Measurements from ENCODE around the gene FCHSD2. TPM values are rescaled to one million over a fixed set of nuclear protein-coding genes. Genes with fewer than 3 reads are reported as not detected.

FCHSD2 gene
- polyA plus RNA-seq, 1 donor (not counting 4 experiments of a cell fraction or from before 2014, with no cell fraction given) = 14.2 TPM

DNA sequence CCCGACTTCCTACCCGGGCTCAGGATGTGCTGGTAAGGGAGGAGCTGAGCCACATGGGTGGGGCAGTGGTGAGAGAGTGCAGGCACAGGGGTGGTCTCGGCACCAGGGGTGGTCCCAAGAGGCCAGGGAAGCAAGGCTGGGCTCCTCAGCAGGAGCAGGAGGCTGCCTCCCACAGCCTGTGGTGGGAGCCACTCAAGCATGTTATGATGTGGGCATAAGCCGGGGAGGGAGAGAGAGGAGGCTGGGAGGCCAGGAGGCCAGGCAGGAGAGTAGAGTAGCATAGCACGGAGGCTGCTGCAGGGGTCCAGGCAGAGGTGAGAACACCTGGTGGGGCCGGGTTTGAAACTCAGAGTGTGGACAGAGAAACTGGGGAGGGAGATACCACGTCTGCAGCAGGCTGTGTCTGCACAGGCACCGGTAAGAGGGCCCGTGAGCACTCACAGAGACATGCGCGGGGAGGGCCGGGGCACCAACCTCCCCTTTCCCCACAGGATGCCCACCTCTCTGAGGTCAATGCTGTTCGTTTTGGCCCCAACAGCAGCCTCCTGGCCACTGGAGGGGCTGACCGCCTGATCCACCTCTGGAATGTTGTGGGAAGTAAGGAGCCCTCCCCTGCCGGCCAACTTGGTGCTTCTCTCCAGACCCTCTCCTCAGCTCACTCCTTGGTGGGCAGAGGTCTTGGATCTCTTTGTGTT, 317.2 kb downstream of the FCHSD2 start:
- no peaks in the 10 kb centered on the region for H3K27me3 ChIP-seq (ENCODE audit: control insufficient read depth, extremely low read depth, insufficient read depth, low read length)
- no peaks in the 10 kb centered on the region for H3K9me1 ChIP-seq (ENCODE audit: control insufficient read depth, extremely low read depth, insufficient read depth, low read length)
- H3K4me2 ChIP-seq (ENCODE audit: control insufficient read depth, extremely low read depth, insufficient read depth, low read depth, low read length) = no peak overlapping the region
- no peaks in the 10 kb centered on the region for H3K79me2 ChIP-seq (ENCODE audit: control insufficient read depth, insufficient read depth, low read length)
- H3K4me3 ChIP-seq (ENCODE audit: control insufficient read depth in 2 of 3, extremely low read depth in 1 of 3, insufficient read depth in 2 of 3, low read depth in 1 of 3, low read length in 3 of 3) = no peak overlapping the region
- DNase-seq (ENCODE audit: low read depth, low spot score) = no peak
- no peak for FAIRE-seq
- H4K20me1 ChIP-seq (ENCODE audit: control insufficient read depth, extremely low read depth, insufficient read depth, low read length) = no peaks in the 10 kb centered on the region
- H3K9me3 ChIP-seq (ENCODE audit: control insufficient read depth, low read depth, low read length) = no peaks in the 10 kb centered on the region
- peaks cover 2 to 8% of the 10 kb centered on the region in 2 experiments for H3K36me3 ChIP-seq (ENCODE audit: control insufficient read depth in 2 of 2, extremely low read depth in 1 of 2, insufficient read depth in 2 of 2, low read length in 2 of 2)
- TF ChIP-seq CTCF (optimal IDR thresholded peaks at IDR 0.05 in 1 of 3, IDR thresholded peaks at IDR 0.05 in 1 of 3, conservative IDR thresholded peaks at IDR 0.05 in 1 of 3; ENCODE audit: extremely low read depth in 1 of 3, insufficient read depth in 2 of 3, low read length in 3 of 3) = no peak
- dilution Hi-C loops (cut with MboI; ENCODE audit: extremely low pct_ligation_motif_present, low sequenced_read_pairs) = no loop called here
- H2AFZ ChIP-seq (ENCODE audit: control insufficient read depth, low read length) = no peak overlapping the region
- H3K9ac ChIP-seq (ENCODE audit: control insufficient read depth, extremely low read depth, insufficient read depth, low read length) = no peak overlapping the region
- peaks cover 20% of the 10 kb centered on the region for H3K4me1 ChIP-seq (ENCODE audit: control insufficient read depth, extremely low read depth, insufficient read depth, low read length)
- H3K27ac ChIP-seq (ENCODE audit: control insufficient read depth, insufficient read depth, low read length) = no peak overlapping the region

DNA sequence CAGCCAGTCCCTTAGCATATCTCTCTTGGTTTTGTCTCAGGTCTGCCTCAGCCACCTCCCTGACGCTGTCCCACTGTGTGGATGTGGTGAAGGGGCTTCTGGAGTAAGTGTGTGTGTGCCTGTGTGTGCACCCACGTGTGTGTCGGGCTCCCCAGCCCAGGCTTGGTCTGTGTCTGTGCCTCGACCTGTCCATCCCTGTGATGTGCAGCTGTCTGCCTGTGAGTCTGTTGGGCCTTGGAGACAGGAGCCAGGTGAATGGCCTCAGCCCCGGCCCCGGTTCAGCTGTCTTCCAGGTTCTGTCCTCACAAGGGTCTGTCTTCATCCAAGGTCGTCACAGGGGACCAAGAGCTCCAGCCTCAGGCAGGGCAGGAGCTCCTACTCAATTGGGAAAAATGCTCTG, 318.1 kb downstream of the FCHSD2 start:
- no peak for DNase-seq (ENCODE audit: low read depth, low spot score)
- TF ChIP-seq EZH2 (IDR thresholded peaks at IDR 0.05; ENCODE audit: low read length) (no peak), CTCF (optimal IDR thresholded peaks at IDR 0.05 in 1 of 3, IDR thresholded peaks at IDR 0.05 in 1 of 3, conservative IDR thresholded peaks at IDR 0.05 in 1 of 3; ENCODE audit: extremely low read depth in 1 of 3, insufficient read depth in 2 of 3, low read length in 3 of 3) (no peak)
- H3K9me3 ChIP-seq (ENCODE audit: control insufficient read depth, low read depth, low read length) = no peaks in the 10 kb centered on the region
- H3K27me3 ChIP-seq (ENCODE audit: control insufficient read depth, extremely low read depth, insufficient read depth, low read length) = no peaks in the 10 kb centered on the region
- peaks cover 2 to 7% of the 10 kb centered on the region in 2 experiments for H3K36me3 ChIP-seq (ENCODE audit: control insufficient read depth in 2 of 2, extremely low read depth in 1 of 2, insufficient read depth in 2 of 2, low read length in 2 of 2)
- H3K4me2 ChIP-seq (ENCODE audit: control insufficient read depth, extremely low read depth, insufficient read depth, low read depth, low read length) = no peak overlapping the region
- H3K9me1 ChIP-seq (ENCODE audit: control insufficient read depth, extremely low read depth, insufficient read depth, low read length) = no peaks in the 10 kb centered on the region
- no peaks in the 10 kb centered on the region for H3K79me2 ChIP-seq (ENCODE audit: control insufficient read depth, insufficient read depth, low read length)
- no peak overlapping the region for H3K9ac ChIP-seq (ENCODE audit: control insufficient read depth, extremely low read depth, insufficient read depth, low read length)
- no peak overlapping the region for H2AFZ ChIP-seq (ENCODE audit: control insufficient read depth, low read length)
- dilution Hi-C loops (cut with MboI; ENCODE audit: extremely low pct_ligation_motif_present, low sequenced_read_pairs) = no loop called here
- H4K20me1 ChIP-seq (ENCODE audit: control insufficient read depth, extremely low read depth, insufficient read depth, low read length) = no peaks in the 10 kb centered on the region
- H3K27ac ChIP-seq (ENCODE audit: control insufficient read depth, insufficient read depth, low read length) = no peak overlapping the region
- no peak overlapping the region for H3K4me3 ChIP-seq (ENCODE audit: control insufficient read depth in 2 of 3, extremely low read depth in 1 of 3, insufficient read depth in 2 of 3, low read depth in 1 of 3, low read length in 3 of 3)
- H3K4me1 ChIP-seq (ENCODE audit: control insufficient read depth, extremely low read depth, insufficient read depth, low read length) = peaks cover 20% of the 10 kb centered on the region
- FAIRE-seq = no peak
